Right atrium auricular region (tissue), 2 donors: ENCODE data around the gene EPHA4. TPM values are rescaled to one million over a fixed set of nuclear protein-coding genes. Genes with fewer than 3 reads are reported as not detected.
A peak's percentile ranks its signal among the peaks of the same experiment; 100 is the strongest.

Experiments
- DNase-seq: peaks from one replicate; pipeline ENCODE4 v3.0.0-alpha.2; 2019; ENCODE audit warnings: low spot score
- H3K27ac ChIP-seq, 2 donors: fragments of 200-600 bp; sonication (generic); 1 replicate in 1 of 2; 2 replicates in 1 of 2; pipeline ENCODE4 v1.5.1; 2016 to 2019
- H3K27me3 ChIP-seq, 2 donors: fragments of 200-600 bp; sonication (generic); one replicate each; pipeline versions ENCODE4 v1.5.1 to v1.6.0; 2017 to 2019
- H3K36me3 ChIP-seq: fragments of 200-600 bp; sonication (generic); one replicate; pipeline ENCODE4 v1.5.1; 2016
- H3K4me1 ChIP-seq, 2 donors: fragments of 200-600 bp; sonication (generic); one replicate each; pipeline versions ENCODE4 v1.5.1 to v1.6.0; 2017 to 2019
- H3K4me3 ChIP-seq, 2 donors: fragments of 200-600 bp; sonication (generic); 1 replicate in 1 of 2; 2 replicates in 1 of 2; pipeline ENCODE4 v1.5.1; 2017 to 2019; ENCODE audit warnings: mild to moderate bottlenecking in 1 of 2, moderate library complexity in 1 of 2
- H3K9me3 ChIP-seq, 2 donors: fragments of 200-600 bp; sonication (generic); one replicate each; pipeline ENCODE4 v1.5.1; 2019
- total RNA-seq, 2 donors: library from RNA; depleted of rRNA; stranded (reverse); fragments of >200 nt; gene quantifications; one replicate each; pipeline ENCODE4 v1.1.0, GENCODE V29; 2016
- TF ChIP-seq, protein P1 (sequence below), 2 donors: fragments of 200-600 bp; sonication (generic); IDR thresholded peaks; one replicate each; pipeline ENCODE4 v1.5.1; 2019; ENCODE audit warnings: antibody characterized with exemption in 2 of 2

The EPHA4 gene
- 100 to 1,000 TPM in 1 of 2 donors, 10 to 100 TPM in 1; 74.2 to 107 TPM for total RNA-seq

DNA sequence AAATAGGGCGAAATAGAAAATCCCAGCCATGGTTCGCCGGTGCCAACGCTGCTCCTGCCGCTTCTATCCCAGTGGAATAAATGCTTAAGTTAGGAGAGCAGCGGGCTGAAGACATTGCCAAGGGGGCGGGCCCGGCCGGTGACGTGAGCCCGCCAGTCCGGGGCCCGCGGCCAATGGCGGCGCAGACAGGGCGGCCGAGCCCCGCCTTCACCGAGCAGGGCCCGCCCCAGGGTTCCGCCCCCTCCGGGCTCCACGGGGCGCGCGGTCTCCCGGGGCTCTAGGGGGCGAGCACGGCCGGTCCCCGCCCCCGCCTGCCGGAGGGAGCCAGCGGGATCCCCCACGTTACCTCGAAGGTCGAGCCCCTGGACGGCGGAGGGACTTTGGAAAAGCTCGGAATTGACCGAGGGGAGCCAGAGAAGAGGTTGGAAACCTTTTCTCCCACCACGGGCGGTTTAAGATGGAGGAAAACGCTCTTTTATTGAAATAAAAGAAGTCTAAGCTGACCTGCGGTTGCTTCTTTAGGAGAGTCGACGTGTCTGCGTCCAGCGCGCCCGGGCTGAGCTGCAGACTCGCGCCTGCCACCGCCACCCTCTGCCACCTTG is at the start of gene EPHA4:
Gene EPHA4, minus strand, starts transcription at position 86 of the 602 bp plus-strand sequence. Its CDS starts 56 bp downstream, at position 30.
- Histone ChIP-seq H3K9me3 (no peaks in the 10 kb centered on the region), H3K27me3 (no peaks in the 10 kb centered on the region), H3K4me3 (peak within 1 kb of the TSS; percentile 67 to 87), H3K27ac (peak within 1 kb of the TSS; percentile 90 to 91), H3K36me3 (peaks cover 6% of the 10 kb centered on the region), H3K4me1 (peaks cover 0 to 42% of the 10 kb centered on the region in 2 donors)
- DNase-seq = peak; percentile 88
- TF ChIP-seq, protein P1, sequence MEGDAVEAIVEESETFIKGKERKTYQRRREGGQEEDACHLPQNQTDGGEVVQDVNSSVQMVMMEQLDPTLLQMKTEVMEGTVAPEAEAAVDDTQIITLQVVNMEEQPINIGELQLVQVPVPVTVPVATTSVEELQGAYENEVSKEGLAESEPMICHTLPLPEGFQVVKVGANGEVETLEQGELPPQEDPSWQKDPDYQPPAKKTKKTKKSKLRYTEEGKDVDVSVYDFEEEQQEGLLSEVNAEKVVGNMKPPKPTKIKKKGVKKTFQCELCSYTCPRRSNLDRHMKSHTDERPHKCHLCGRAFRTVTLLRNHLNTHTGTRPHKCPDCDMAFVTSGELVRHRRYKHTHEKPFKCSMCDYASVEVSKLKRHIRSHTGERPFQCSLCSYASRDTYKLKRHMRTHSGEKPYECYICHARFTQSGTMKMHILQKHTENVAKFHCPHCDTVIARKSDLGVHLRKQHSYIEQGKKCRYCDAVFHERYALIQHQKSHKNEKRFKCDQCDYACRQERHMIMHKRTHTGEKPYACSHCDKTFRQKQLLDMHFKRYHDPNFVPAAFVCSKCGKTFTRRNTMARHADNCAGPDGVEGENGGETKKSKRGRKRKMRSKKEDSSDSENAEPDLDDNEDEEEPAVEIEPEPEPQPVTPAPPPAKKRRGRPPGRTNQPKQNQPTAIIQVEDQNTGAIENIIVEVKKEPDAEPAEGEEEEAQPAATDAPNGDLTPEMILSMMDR (IDR thresholded peaks at IDR 0.05) = peak in 1 of 2 donors; percentile 56

DNA sequence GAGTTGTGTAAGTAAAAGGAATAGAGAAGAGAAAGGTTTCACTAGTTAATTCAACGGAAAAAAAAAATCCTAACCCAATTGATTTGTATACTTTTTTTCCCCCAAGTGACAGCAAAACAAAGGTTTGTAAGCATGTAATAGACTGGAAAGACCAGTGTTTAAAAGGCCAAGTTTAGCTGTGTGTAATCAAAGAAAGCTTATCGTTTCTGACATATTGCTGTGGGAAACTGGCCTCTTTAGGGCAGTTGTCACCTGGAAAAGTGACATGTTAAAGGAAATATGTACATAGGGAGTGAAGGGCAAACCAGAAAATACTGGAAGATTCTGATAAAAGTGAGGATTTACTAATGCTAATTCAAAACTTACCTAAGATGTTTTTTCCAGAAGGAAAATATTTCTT is 45.9 kb upstream of the EPHA4 start:
- DNase-seq = no peak
- Histone ChIP-seq H3K9me3 (no peaks in the 10 kb centered on the region), H3K4me1 (no peaks in the 10 kb centered on the region), H3K4me3 (no peak overlapping the region), H3K27ac (no peak overlapping the region), H3K27me3 (no peaks in the 10 kb centered on the region), H3K36me3 (no peaks in the 10 kb centered on the region)
- TF ChIP-seq, protein P1 (IDR thresholded peaks at IDR 0.05) = no peak

DNA sequence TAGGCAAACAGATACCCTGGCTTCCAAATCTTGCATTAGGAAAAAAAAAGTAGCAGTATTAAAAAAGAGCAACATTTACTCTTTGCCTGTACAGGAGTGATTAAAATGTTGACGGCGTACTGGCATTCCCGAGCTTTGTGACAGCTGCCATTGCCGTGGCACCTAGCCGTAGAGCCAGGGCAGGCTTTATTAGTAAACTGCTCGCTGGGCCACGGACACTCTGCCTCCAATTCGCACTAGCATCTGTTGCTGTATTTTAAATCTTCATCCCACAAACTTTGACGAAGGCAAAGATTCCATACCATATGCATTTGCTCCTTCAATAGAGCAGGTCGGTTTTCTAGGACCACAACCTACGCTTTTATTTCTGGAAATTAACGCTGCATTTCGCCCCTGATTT is 44.5 kb upstream of the EPHA4 start:
- Histone ChIP-seq H3K27me3 (no peaks in the 10 kb centered on the region), H3K9me3 (no peaks in the 10 kb centered on the region), H3K36me3 (no peaks in the 10 kb centered on the region), H3K4me1 (no peaks in the 10 kb centered on the region), H3K4me3 (no peak overlapping the region), H3K27ac (no peak overlapping the region)
- DNase-seq = no peak
- TF ChIP-seq, protein P1 (IDR thresholded peaks at IDR 0.05) = no peak

DNA sequence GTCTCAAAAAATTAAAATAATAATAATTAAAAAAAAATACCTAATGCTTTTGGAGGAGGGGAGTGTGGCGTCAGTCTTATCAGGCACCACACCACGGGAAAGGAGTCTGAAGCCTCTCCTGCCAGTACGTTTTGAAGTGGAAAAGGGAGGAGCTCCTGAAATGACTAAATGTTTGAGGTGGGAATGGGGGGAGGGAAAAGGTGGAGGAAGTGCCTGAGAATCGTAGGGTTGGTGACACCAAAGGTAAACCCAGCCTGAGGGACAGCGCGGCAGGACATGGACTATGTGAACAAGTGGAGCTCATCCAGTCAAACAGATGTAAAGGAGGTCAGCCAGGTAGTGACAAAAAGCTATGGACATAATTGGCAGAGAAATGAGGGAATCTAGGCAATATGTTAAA is 42.2 kb upstream of the EPHA4 start:
- Histone ChIP-seq H3K9me3 (no peaks in the 10 kb centered on the region), H3K27ac (no peak overlapping the region), H3K4me1 (no peaks in the 10 kb centered on the region), H3K36me3 (no peaks in the 10 kb centered on the region), H3K27me3 (no peaks in the 10 kb centered on the region), H3K4me3 (no peak overlapping the region)
- TF ChIP-seq, protein P1 (IDR thresholded peaks at IDR 0.05) = no peak
- no peak for DNase-seq

DNA sequence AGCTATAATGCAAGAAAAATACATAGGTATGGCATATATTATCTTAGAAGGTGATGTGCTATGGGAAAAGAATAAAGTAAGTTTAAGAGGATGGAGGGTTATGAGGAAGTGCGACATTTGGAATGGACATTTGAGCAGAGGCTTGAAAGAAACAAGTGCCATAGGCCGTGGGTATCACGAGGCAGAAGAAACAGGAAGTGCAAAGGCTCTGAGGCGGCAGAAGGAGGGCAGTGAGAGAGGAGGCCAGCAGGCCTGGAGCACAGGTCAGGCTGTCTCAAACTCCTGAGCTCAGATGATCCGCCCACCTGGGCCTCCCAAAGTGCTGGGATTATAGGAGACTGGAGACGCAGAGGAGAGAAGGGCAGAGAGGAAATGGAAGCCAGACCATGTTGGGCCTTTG is 40.7 kb upstream of the EPHA4 start:
- Histone ChIP-seq H3K36me3 (no peaks in the 10 kb centered on the region), H3K27me3 (no peaks in the 10 kb centered on the region), H3K4me1 (no peaks in the 10 kb centered on the region), H3K9me3 (no peaks in the 10 kb centered on the region), H3K27ac (no peak overlapping the region), H3K4me3 (no peak overlapping the region)
- no peak for DNase-seq
- TF ChIP-seq, protein P1 (IDR thresholded peaks at IDR 0.05) = no peak

DNA sequence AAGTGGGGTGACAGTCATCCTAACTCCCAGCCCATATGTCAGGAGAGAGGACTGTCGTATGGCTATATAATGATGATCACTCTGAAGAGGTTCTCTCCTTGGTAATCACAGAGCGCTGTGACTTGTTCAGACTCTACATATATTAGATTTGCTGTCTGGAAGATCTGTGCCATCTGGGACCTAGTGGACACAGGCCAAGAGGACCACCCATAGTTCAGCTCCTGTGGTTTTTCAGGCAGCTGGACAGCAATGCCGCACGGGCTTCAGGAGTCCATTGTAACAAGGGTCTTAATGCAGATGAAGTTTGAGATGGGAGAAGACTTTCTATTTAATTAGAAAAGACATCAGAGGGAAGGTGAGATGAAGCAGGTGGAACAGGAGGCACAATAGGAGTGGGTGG is 40.1 kb upstream of the EPHA4 start:
- no peak overlapping the region for H3K27ac ChIP-seq
- no peaks in the 10 kb centered on the region for H3K4me1 ChIP-seq
- no peaks in the 10 kb centered on the region for H3K9me3 ChIP-seq
- DNase-seq = no peak
- TF ChIP-seq, protein P1 (IDR thresholded peaks at IDR 0.05) = no peak
- no peak overlapping the region for H3K4me3 ChIP-seq
- no peaks in the 10 kb centered on the region for H3K36me3 ChIP-seq
- H3K27me3 ChIP-seq = no peaks in the 10 kb centered on the region
